LNCAP (cell line): ENCODE results near the gene CAMK2N1.

ENCODE experiments used
- TF ChIP-seq, protein P1 (sequence below): fragments of 450-650 bp; IDR thresholded peaks from 2 replicates; pipeline ENCODE4 v1.5.1; 2017; ENCODE audit warnings: mild to moderate bottlenecking

CAMK2N1 gene

DNA sequence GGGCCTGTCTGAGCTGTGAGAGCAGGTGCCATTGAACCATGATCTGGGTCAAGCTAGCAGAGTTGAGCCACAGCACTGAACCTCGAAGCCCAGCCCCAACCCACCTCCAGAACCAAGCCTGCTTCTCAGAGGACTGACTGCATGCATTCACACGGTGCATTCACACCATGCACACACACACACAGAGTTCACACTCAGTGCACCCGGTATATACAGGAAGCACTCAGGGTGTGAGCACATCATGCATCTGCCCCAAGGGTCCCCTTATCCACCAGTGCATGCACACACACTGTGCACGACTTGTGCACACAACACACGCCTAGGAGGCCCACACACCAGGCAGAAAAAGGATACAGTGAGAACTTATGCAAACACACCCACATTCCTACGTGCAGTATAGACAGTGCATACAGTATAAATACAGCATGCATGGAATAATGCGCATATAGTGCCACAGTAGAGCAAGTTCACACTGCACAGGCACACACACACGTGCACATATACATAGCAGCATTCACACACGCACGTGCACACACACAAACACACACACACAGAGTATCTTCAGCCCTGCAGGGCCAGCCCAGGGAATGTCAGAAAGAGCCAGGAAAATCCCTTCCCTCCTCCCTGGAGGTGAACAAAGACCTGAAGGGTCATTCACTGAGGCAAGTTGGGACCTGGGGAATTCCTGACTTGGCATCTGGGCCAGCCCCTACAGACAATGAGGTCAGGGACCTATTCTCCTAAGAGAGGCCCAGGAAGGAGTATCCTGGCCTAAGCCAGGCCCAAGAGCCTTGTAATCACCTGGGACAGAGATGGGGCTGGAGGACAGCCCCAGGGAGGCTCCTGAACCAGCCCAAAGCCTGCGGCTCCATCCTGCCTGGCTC lies 42.1 kb downstream of the CAMK2N1 start:
- TF ChIP-seq, protein P1, sequence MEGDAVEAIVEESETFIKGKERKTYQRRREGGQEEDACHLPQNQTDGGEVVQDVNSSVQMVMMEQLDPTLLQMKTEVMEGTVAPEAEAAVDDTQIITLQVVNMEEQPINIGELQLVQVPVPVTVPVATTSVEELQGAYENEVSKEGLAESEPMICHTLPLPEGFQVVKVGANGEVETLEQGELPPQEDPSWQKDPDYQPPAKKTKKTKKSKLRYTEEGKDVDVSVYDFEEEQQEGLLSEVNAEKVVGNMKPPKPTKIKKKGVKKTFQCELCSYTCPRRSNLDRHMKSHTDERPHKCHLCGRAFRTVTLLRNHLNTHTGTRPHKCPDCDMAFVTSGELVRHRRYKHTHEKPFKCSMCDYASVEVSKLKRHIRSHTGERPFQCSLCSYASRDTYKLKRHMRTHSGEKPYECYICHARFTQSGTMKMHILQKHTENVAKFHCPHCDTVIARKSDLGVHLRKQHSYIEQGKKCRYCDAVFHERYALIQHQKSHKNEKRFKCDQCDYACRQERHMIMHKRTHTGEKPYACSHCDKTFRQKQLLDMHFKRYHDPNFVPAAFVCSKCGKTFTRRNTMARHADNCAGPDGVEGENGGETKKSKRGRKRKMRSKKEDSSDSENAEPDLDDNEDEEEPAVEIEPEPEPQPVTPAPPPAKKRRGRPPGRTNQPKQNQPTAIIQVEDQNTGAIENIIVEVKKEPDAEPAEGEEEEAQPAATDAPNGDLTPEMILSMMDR = no peak

DNA sequence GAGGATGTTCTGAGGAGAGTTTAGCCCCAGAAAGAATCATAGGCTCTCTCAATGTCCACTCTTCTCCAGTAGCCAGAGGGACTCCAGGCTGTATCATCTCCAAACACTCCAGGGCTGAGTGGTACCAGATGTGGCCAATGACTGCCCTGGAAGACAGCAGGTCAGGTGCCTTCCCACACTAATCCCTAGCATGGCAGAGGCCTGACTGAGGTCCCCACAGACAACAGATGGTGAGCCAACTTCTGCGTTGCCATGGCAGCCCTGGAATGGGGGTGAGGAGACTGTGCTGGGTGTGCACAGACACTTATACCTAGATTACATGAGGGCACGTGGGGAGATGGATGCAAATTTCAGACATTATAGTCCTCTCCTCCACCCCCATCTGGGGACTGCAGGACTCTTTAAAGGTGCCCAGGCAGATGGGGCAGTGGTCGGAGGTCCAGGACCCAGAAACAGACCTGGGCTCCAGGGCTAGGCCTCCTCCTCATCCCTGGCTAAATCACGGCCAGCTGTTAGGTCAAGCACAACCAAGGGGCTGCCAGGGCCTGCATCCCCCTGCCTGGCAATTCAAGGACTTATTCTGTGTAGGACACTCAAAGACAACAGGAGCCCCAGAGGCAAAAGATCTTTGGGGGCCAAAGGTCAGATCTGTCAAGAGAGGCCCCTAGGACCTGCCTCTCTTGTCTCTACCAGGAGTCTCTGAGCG lies 42.9 kb downstream of the CAMK2N1 start:
- TF ChIP-seq, protein P1 = no peak

DNA sequence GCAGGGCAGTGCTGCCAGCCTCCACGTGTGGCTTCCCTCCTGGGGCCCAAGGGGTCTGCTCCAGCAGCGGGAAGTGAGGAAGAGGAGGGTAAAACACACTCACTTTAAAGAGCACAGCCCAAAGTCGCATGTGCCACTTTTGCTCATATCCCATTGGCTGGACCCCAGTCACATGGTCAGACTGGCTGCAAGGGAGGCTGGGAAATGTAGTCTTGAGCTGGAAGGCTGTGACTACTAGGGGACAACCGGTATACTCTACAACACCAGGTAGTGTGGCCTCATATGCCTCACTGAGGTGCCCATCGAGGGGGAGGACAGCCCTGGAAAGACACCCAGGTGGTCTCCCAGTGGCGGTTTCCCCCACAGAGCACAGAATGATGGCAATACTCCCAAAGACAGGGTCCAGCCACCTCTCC lies 45.2 kb downstream of the CAMK2N1 start:
- TF ChIP-seq, protein P1 = no peak

DNA sequence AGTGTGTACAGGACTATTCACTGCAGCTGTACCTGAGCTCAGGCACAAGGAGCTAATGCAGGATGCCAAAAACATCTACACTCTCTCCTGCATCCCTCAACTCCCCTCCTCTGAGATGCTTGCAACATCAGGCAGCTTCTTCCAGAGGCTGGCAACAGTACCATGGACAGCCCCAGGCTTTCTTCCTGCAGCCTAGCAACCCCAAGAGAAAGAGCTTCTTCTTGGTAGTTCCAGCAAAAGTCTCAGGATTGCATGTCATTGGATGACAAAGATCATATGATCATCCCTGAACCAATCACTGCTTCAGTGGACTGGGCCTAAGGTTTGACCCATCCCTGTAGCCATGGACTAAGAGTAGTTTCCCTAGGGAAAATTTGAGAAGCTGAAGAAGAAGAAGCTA lies 46.7 kb downstream of the CAMK2N1 start:
- TF ChIP-seq, protein P1 = no peak

DNA sequence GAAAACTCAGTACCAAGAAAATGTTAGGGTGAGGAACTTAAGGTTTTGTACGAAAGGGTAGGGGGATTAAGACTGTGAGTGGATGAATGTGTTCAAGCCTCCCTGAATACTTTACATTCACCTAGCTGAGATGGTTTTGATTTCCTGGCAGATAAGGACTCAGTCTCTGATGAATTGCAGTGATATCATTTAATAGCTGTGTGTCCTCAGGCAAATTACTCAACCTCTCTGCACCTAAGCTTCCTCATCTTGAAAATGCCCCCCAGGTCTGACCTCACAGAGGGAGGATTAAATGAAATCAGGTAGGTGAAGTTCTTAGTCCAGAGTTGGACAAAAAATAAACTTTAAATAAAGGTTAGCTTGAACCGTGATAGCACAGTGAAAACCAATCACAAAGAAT lies 48.4 kb downstream of the CAMK2N1 start:
- TF ChIP-seq, protein P1 = no peak

DNA sequence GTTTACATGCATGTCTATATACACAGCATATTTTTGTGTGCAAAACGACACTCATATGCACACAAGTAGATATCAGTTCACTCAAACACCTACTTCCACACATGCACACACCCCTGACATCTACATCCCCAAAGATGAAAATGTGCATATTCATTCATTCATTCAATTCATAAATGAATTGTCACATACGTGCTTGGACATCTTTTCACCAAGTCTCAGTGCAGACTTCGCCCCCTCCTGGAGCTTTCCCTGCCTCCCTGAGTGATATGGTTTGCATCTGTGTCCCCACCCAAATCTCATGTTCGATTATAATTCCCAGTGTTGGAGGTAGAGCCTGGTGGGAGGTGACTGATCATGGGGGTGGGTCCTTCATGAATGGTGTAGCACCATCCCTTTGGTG lies 53.1 kb downstream of the CAMK2N1 start:
- TF ChIP-seq, protein P1 = no peak
